ENCODE data around the gene CARD18. TPM values are rescaled to one million over a fixed set of nuclear protein-coding genes. Genes with fewer than 3 reads are reported as not detected.

The CARD18 gene
- total RNA-seq, 1 donor from 2014 or later, result not detected

GRCh38 chr11:105144887-105145286, 5.3 kb upstream of the CARD18 start:
- no peak overlapping the region for H3K27ac Mint-ChIP-seq (ENCODE audit: unreplicated experiment)
- no peaks in the 10 kb centered on the region for H3K4me1 Mint-ChIP-seq (ENCODE audit: low read depth, unreplicated experiment)
- TF ChIP-seq, protein P1, sequence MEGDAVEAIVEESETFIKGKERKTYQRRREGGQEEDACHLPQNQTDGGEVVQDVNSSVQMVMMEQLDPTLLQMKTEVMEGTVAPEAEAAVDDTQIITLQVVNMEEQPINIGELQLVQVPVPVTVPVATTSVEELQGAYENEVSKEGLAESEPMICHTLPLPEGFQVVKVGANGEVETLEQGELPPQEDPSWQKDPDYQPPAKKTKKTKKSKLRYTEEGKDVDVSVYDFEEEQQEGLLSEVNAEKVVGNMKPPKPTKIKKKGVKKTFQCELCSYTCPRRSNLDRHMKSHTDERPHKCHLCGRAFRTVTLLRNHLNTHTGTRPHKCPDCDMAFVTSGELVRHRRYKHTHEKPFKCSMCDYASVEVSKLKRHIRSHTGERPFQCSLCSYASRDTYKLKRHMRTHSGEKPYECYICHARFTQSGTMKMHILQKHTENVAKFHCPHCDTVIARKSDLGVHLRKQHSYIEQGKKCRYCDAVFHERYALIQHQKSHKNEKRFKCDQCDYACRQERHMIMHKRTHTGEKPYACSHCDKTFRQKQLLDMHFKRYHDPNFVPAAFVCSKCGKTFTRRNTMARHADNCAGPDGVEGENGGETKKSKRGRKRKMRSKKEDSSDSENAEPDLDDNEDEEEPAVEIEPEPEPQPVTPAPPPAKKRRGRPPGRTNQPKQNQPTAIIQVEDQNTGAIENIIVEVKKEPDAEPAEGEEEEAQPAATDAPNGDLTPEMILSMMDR (IDR thresholded peaks at IDR 0.05; ENCODE audit: partially characterized antibody, unreplicated experiment), result no peak
- DNase-seq, result no peak
- no peaks in the 10 kb centered on the region for H3K9me3 Mint-ChIP-seq (ENCODE audit: unreplicated experiment)
- H3K36me3 Mint-ChIP-seq (ENCODE audit: unreplicated experiment), result no peaks in the 10 kb centered on the region
- H3K4me3 Mint-ChIP-seq (ENCODE audit: unreplicated experiment), result no peak overlapping the region
- H3K27me3 Mint-ChIP-seq (ENCODE audit: unreplicated experiment), result no peaks in the 10 kb centered on the region

GRCh38 chr11:105142167-105142566, 2.6 kb upstream of the CARD18 start:
- Mint-ChIP-seq H3K4me1 (ENCODE audit: low read depth, unreplicated experiment) (no peaks in the 10 kb centered on the region), H3K9me3 (ENCODE audit: unreplicated experiment) (no peaks in the 10 kb centered on the region), H3K36me3 (ENCODE audit: unreplicated experiment) (no peaks in the 10 kb centered on the region), H3K4me3 (ENCODE audit: unreplicated experiment) (no peak overlapping the region), H3K27me3 (ENCODE audit: unreplicated experiment) (no peaks in the 10 kb centered on the region), H3K27ac (ENCODE audit: unreplicated experiment) (no peak overlapping the region)
- DNase-seq, result no peak
- TF ChIP-seq, protein P1 (IDR thresholded peaks at IDR 0.05; ENCODE audit: partially characterized antibody, unreplicated experiment), result no peak

DNA sequence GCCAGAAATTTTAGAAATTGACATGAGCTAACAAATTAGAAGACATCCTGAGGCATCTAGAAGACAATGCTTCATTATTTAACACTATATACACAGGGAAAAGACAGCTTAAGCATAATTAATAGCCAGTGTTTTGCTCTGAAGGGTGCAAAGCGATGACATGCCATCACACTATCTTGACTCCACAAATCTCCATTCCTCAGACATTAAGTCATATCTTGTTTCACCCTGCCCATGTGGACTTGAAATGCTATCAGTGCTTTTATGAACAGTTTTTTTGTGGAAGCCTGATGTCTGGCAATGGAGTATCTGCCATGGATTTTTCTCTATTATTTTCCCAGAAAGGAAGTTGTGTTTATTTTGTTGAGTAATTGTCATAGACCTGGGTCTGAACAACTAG, 2.3 kb downstream of the CARD18 start:
- no peak for DNase-seq

DNA sequence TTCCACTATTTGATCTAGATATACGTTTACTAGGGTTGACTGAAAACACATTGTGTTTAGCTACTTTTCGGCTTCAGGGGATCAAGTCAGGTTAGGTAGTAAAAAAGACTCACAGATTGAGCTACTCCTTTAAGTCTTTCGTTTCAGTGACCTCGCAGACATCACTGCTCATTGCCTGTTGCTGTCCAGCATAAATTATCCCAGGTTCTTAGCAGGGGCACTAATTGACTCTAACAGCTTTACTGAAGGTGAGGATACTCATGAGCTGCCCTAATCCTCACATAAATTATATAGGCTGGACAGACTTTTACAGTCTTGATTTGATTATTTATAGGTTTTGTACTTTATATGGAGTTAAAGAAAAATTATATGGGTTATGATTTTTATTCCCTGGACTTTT, 3.7 kb downstream of the CARD18 start:
- Mint-ChIP-seq H3K27me3 (ENCODE audit: unreplicated experiment) (no peaks in the 10 kb centered on the region), H3K36me3 (ENCODE audit: unreplicated experiment) (no peaks in the 10 kb centered on the region), H3K27ac (ENCODE audit: unreplicated experiment) (no peak overlapping the region), H3K4me1 (ENCODE audit: low read depth, unreplicated experiment) (no peaks in the 10 kb centered on the region), H3K9me3 (ENCODE audit: unreplicated experiment) (no peaks in the 10 kb centered on the region), H3K4me3 (ENCODE audit: unreplicated experiment) (no peak overlapping the region)
- no peak for DNase-seq
- TF ChIP-seq, protein P1 (IDR thresholded peaks at IDR 0.05; ENCODE audit: partially characterized antibody, unreplicated experiment), result no peak

More for the DNA sequence above, 2.3 kb downstream of the CARD18 start:
- no peak overlapping the region for H3K4me3 Mint-ChIP-seq (ENCODE audit: unreplicated experiment)
- H3K27me3 Mint-ChIP-seq (ENCODE audit: unreplicated experiment), result no peaks in the 10 kb centered on the region
- no peaks in the 10 kb centered on the region for H3K36me3 Mint-ChIP-seq (ENCODE audit: unreplicated experiment)
- H3K4me1 Mint-ChIP-seq (ENCODE audit: low read depth, unreplicated experiment), result no peaks in the 10 kb centered on the region
- no peaks in the 10 kb centered on the region for H3K9me3 Mint-ChIP-seq (ENCODE audit: unreplicated experiment)
- no peak overlapping the region for H3K27ac Mint-ChIP-seq (ENCODE audit: unreplicated experiment)
- TF ChIP-seq, protein P1 (IDR thresholded peaks at IDR 0.05; ENCODE audit: partially characterized antibody, unreplicated experiment), result no peak

DNA sequence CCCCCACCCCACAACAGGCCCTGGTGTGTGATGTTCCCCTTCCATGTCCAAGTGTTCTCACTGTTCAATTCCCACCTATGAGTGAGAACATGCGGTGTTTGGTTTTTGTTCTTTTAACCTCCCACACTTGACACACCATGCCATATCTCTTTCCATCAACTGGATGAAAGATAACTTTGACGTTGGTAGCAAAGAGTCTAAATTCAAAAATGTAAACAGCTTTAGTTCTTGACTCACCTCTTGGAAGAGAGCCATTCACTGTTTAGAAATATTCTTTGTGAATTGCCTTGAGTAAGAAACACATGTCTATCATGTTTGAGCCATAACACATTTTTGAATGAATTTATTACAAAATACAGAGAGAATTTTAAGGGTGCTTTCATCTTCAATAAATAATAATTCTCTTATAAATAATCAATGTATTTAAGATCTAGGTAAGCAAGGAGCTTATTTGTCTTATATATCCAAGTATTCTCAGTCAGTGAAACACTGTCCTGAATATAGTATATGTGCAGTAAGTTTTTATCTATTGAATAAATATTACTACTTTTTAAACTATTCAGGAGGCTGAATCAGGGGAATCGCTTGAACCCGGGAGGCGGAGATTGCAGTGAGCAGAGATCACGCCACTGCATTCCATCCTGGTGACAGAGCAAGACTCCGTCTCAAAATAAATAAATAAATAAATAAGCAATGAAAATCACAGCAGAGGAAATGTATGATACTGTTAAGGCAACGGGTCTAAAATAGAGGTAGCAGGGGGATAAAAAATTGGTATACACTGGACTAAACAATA, 6.7 kb downstream of the CARD18 start:
- Mint-ChIP-seq H3K9me3 (ENCODE audit: unreplicated experiment) (no peaks in the 10 kb centered on the region), H3K27ac (ENCODE audit: unreplicated experiment) (no peak overlapping the region), H3K4me3 (ENCODE audit: unreplicated experiment) (no peak overlapping the region), H3K4me1 (ENCODE audit: low read depth, unreplicated experiment) (no peaks in the 10 kb centered on the region), H3K36me3 (ENCODE audit: unreplicated experiment) (no peaks in the 10 kb centered on the region), H3K27me3 (ENCODE audit: unreplicated experiment) (no peaks in the 10 kb centered on the region)
- TF ChIP-seq, protein P1 (IDR thresholded peaks at IDR 0.05; ENCODE audit: partially characterized antibody, unreplicated experiment), result no peak
- no peak for DNase-seq
